Liver (tissue), 9 donors: ENCODE measurements around the gene HAPLN1. TPM values are rescaled to one million over a fixed set of nuclear protein-coding genes. Genes with fewer than 3 reads are reported as not detected.

Source experiments
- DNase-seq: peaks from one replicate; pipeline ENCODE4 v3.0.0-alpha.2; 2017; ENCODE audit warnings: low spot score
- H3K27ac ChIP-seq, 2 donors: one replicate each; pipeline ENCODE4 v1.7.0; 2013; ENCODE audit warnings: inconsistent platforms in 2 of 2, low read length in 2 of 2, control low read depth in 1 of 2, low read depth in 1 of 2, mild to moderate bottlenecking in 1 of 2
- H3K27me3 ChIP-seq, 4 donors: one replicate each; pipeline versions ENCODE4 v1.6.1 to v1.7.0; 2013; ENCODE audit warnings: low read length in 3 of 4, inconsistent platforms in 1 of 4, mild to moderate bottlenecking in 1 of 4, moderate library complexity in 1 of 4; ENCODE audit not compliant: control insufficient read depth in 4 of 4, insufficient read depth in 4 of 4
- H3K36me3 ChIP-seq, 4 donors: one replicate each; pipeline versions ENCODE4 v1.6.1 to v1.7.0; 2013; ENCODE audit warnings: low read length in 3 of 4, mild to moderate bottlenecking in 3 of 4, low read depth in 1 of 4, moderate library complexity in 1 of 4; ENCODE audit not compliant: control insufficient read depth in 4 of 4, insufficient read depth in 3 of 4
- H3K4me1 ChIP-seq, 4 donors: one replicate each; pipeline versions ENCODE4 v1.6.1 to v1.7.0; 2013; ENCODE audit warnings: low read length in 3 of 4, mild to moderate bottlenecking in 3 of 4, moderate library complexity in 1 of 4; ENCODE audit not compliant: control insufficient read depth in 4 of 4, insufficient read depth in 4 of 4
- H3K4me3 ChIP-seq, 3 donors: one replicate each; pipeline versions ENCODE4 v1.6.1 to v1.7.0; 2013; ENCODE audit warnings: low read length in 3 of 3, control low read depth in 1 of 3, low read depth in 1 of 3, mild to moderate bottlenecking in 1 of 3
- H3K9ac ChIP-seq, 2 donors: one replicate each; pipeline ENCODE4 v1.7.0; 2013; ENCODE audit warnings: low read length in 2 of 2, mild to moderate bottlenecking in 2 of 2, moderate library complexity in 2 of 2, control low read depth in 1 of 2, low read depth in 1 of 2
- H3K9me3 ChIP-seq, 4 donors: one replicate each; pipeline versions ENCODE4 v1.6.1 to v1.7.0; 2013; ENCODE audit warnings: low read length in 3 of 4; ENCODE audit not compliant: control insufficient read depth in 4 of 4
- FOXA2 ChIP-seq: IDR thresholded peaks from 2 replicates; pipeline ENCODE4 v1.6.1; 2016; ENCODE audit warnings: antibody characterized with exemption
- GABPA ChIP-seq, 2 donors: IDR thresholded peaks in 1 of 2; conservative IDR thresholded peaks in 1 of 2; 2 replicates each; pipeline ENCODE4 v1.6.1; 2016; ENCODE audit warnings: antibody characterized with exemption in 2 of 2, mild to moderate bottlenecking in 1 of 2, moderate library complexity in 1 of 2
- HNF4G ChIP-seq: IDR thresholded peaks from 2 replicates; pipeline ENCODE4 v1.6.1; 2016; ENCODE audit warnings: antibody characterized with exemption
- JUND ChIP-seq, 2 donors: IDR thresholded peaks; 2 replicates each; pipeline ENCODE4 v1.6.1; 2016; ENCODE audit warnings: antibody characterized with exemption in 2 of 2
- NR2F2 ChIP-seq: IDR thresholded peaks from 2 replicates; pipeline ENCODE4 v1.6.1; 2016; ENCODE audit warnings: antibody characterized with exemption
- RAD21 ChIP-seq, 2 donors: IDR thresholded peaks; 2 replicates each; pipeline ENCODE4 v1.6.1; 2016; ENCODE audit warnings: antibody characterized with exemption in 2 of 2, mild to moderate bottlenecking in 2 of 2
- RXRA ChIP-seq, 2 donors: IDR thresholded peaks; 2 replicates each; pipeline ENCODE4 v1.6.1; 2017 to 2018; ENCODE audit warnings: antibody characterized with exemption in 2 of 2, mild to moderate bottlenecking in 1 of 2
- SP1 ChIP-seq: IDR thresholded peaks from 2 replicates; pipeline ENCODE4 v1.6.1; 2018; ENCODE audit warnings: antibody characterized with exemption, mild to moderate bottlenecking
- WGBS: extraction: QIAGEN DNeasy Blood & Tissue Kit; methylation state at CpG from one replicate; pipeline ENCODE4 v1.1.7; 2013; 5-methylcytosine and 5-hydroxymethylcytosine counted together
- polyA plus RNA-seq, 2 donors: library from polyadenylated mRNA; stranded (reverse) in 1 of 2; unstranded in 1 of 2; fragments of 200-250 nt in 1 of 2; fragments of >200 nt in 1 of 2; fragmentation: Nextera tagmentation in 1 of 2; extraction: Ambion mirVana in 1 of 2; gene quantifications; one replicate each; pipeline versions ENCODE4 v1.2.1 to v1.2.3, GENCODE V29; 2013 to 2015
- total RNA-seq, 2 donors: library from RNA; depleted of rRNA; stranded (reverse); fragments of >200 nt; gene quantifications; one replicate each; pipeline ENCODE4 v1.2.3, GENCODE V29; 2014
- TF ChIP-seq, protein P1 (sequence below): IDR thresholded peaks from 2 replicates; pipeline ENCODE4 v1.6.1; 2016; ENCODE audit warnings: antibody characterized with exemption
- TF ChIP-seq, protein P2 (sequence below): IDR thresholded peaks from 2 replicates; pipeline ENCODE4 v1.6.1; 2016; ENCODE audit warnings: antibody characterized with exemption
- TF ChIP-seq, protein P3 (sequence below): IDR thresholded peaks from 2 replicates; pipeline ENCODE4 v1.6.1; 2016; ENCODE audit warnings: antibody characterized with exemption, mild to moderate bottlenecking
- TF ChIP-seq, protein P4 (sequence below): fragments of 150-350 bp; IDR thresholded peaks from 2 replicates; pipeline ENCODE4 v1.5.1; 2017; ENCODE audit warnings: improper control_type of control experiment, low read depth, low read length; ENCODE audit not compliant: missing input control
- TF ChIP-seq, protein P5 (sequence below): IDR thresholded peaks from 2 replicates; pipeline ENCODE4 v1.6.1; 2016; ENCODE audit warnings: antibody characterized with exemption
- donor health status: healthy.
- donor health status: healthy.
- donor health status: healthy.
- donor health status: healthy.
- donor health status: healthy.

HAPLN1 gene
- total and polyA plus RNA-seq, 4 donors, result 0.07 to 1.3 TPM; not detected in 2

DNA sequence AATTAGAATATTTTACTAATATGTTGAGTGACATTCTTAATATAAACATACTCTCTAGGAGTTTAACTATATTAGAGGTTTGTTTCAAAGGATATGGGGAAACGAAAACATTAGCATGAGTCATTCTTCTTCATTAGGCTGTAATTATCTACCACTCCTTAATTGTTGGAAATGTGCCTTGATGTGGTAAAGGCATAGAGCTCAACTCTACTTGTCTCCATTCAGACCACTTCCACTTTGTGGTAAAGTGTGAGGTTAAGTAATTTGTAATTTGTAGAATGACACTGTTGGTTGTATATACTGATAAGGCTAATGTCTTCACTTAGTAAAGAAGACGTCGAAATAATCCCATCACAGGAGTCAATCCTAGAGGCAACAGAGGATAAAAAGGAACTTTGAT is 58.1 kb downstream of the HAPLN1 start:
- H3K4me3 ChIP-seq, result no peak overlapping the region
- no peaks in the 10 kb centered on the region for H3K36me3 ChIP-seq
- H3K27me3 ChIP-seq, result peaks cover 0 to 3% (median 0%) of the 10 kb centered on the region in 4 donors
- no peak overlapping the region for H3K27ac ChIP-seq
- DNase-seq, result no peak
- WGBS, result 69% methylated on average over 3 of the region's 3 CpGs
- H3K9ac ChIP-seq, result no peak overlapping the region
- H3K4me1 ChIP-seq, result no peaks in the 10 kb centered on the region
- H3K9me3 ChIP-seq, result no peaks in the 10 kb centered on the region
- TF ChIP-seq RXRA (IDR thresholded peaks at IDR 0.05), result no peak
- no peak for TF ChIP-seq GABPA (IDR thresholded peaks at IDR 0.05 in 1 of 2, conservative IDR thresholded peaks at IDR 0.05 in 1 of 2)
- TF ChIP-seq HNF4G, result no peak
- no peak for TF ChIP-seq JUND (IDR thresholded peaks at IDR 0.05)

DNA sequence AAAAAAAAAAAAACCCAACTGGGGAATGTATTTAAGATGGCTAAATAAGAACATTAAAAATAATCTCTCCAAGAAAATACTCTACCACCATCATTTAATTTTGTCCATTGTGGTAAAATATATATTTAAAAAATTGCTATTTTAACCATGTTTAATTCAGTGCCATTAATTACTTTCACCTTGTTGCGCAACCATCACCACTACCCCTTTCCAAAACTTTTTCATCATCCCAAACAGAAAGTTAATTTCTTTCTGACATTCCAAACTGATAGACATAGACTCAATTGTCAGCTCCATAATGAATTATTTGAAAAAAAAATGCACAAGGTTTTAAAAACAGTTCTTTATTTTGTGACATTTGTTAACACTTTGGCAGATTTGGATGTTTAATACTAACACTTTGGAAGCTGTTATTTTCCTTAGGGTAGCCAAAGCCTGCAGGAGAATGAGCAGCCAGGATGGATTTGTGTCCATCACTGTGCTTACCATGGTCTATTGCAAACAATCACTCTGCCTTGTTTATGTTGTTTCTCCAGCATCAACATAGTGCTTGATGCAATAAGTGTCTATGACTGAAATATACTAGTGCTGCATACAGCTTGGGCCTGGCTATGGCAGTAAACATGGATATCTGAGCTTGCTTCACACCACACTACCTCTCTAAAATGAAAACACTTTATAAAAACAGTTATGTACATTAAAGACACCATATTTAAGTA is 62.7 kb downstream of the HAPLN1 start:
- WGBS, result 95% methylated on average over 1 of the region's 1 CpG
- Histone ChIP-seq H3K9ac (no peak overlapping the region), H3K27ac (no peak overlapping the region), H3K4me1 (no peaks in the 10 kb centered on the region), H3K4me3 (no peak overlapping the region), H3K27me3 (peaks cover 0 to 2% (median 0%) of the 10 kb centered on the region in 4 donors), H3K9me3 (no peaks in the 10 kb centered on the region), H3K36me3 (no peaks in the 10 kb centered on the region)
- no peak for DNase-seq
- TF ChIP-seq HNF4G (no peak), RXRA (IDR thresholded peaks at IDR 0.05) (no peak), FOXA2 (no peak), SP1 (no peak), RAD21 (IDR thresholded peaks at IDR 0.05) (no peak), JUND (IDR thresholded peaks at IDR 0.05) (no peak), GABPA (IDR thresholded peaks at IDR 0.05 in 1 of 2, conservative IDR thresholded peaks at IDR 0.05 in 1 of 2) (no peak), NR2F2 (no peak)
- TF ChIP-seq, protein P1, sequence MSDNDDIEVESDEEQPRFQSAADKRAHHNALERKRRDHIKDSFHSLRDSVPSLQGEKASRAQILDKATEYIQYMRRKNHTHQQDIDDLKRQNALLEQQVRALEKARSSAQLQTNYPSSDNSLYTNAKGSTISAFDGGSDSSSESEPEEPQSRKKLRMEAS, result no peak
- TF ChIP-seq, protein P2, sequence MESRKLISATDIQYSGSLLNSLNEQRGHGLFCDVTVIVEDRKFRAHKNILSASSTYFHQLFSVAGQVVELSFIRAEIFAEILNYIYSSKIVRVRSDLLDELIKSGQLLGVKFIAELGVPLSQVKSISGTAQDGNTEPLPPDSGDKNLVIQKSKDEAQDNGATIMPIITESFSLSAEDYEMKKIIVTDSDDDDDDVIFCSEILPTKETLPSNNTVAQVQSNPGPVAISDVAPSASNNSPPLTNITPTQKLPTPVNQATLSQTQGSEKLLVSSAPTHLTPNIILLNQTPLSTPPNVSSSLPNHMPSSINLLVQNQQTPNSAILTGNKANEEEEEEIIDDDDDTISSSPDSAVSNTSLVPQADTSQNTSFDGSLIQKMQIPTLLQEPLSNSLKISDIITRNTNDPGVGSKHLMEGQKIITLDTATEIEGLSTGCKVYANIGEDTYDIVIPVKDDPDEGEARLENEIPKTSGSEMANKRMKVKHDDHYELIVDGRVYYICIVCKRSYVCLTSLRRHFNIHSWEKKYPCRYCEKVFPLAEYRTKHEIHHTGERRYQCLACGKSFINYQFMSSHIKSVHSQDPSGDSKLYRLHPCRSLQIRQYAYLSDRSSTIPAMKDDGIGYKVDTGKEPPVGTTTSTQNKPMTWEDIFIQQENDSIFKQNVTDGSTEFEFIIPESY, result no peak
- TF ChIP-seq, protein P3, sequence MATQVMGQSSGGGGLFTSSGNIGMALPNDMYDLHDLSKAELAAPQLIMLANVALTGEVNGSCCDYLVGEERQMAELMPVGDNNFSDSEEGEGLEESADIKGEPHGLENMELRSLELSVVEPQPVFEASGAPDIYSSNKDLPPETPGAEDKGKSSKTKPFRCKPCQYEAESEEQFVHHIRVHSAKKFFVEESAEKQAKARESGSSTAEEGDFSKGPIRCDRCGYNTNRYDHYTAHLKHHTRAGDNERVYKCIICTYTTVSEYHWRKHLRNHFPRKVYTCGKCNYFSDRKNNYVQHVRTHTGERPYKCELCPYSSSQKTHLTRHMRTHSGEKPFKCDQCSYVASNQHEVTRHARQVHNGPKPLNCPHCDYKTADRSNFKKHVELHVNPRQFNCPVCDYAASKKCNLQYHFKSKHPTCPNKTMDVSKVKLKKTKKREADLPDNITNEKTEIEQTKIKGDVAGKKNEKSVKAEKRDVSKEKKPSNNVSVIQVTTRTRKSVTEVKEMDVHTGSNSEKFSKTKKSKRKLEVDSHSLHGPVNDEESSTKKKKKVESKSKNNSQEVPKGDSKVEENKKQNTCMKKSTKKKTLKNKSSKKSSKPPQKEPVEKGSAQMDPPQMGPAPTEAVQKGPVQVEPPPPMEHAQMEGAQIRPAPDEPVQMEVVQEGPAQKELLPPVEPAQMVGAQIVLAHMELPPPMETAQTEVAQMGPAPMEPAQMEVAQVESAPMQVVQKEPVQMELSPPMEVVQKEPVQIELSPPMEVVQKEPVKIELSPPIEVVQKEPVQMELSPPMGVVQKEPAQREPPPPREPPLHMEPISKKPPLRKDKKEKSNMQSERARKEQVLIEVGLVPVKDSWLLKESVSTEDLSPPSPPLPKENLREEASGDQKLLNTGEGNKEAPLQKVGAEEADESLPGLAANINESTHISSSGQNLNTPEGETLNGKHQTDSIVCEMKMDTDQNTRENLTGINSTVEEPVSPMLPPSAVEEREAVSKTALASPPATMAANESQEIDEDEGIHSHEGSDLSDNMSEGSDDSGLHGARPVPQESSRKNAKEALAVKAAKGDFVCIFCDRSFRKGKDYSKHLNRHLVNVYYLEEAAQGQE, result no peak
- TF ChIP-seq, protein P4, sequence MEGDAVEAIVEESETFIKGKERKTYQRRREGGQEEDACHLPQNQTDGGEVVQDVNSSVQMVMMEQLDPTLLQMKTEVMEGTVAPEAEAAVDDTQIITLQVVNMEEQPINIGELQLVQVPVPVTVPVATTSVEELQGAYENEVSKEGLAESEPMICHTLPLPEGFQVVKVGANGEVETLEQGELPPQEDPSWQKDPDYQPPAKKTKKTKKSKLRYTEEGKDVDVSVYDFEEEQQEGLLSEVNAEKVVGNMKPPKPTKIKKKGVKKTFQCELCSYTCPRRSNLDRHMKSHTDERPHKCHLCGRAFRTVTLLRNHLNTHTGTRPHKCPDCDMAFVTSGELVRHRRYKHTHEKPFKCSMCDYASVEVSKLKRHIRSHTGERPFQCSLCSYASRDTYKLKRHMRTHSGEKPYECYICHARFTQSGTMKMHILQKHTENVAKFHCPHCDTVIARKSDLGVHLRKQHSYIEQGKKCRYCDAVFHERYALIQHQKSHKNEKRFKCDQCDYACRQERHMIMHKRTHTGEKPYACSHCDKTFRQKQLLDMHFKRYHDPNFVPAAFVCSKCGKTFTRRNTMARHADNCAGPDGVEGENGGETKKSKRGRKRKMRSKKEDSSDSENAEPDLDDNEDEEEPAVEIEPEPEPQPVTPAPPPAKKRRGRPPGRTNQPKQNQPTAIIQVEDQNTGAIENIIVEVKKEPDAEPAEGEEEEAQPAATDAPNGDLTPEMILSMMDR, result no peak
- TF ChIP-seq, protein P5, sequence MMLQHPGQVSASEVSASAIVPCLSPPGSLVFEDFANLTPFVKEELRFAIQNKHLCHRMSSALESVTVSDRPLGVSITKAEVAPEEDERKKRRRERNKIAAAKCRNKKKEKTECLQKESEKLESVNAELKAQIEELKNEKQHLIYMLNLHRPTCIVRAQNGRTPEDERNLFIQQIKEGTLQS, result no peak
